Keratinocyte (primary cell): ENCODE data around the gene DCAF8. TPM values are rescaled to one million over a fixed set of nuclear protein-coding genes. Genes with fewer than 3 reads are reported as not detected.

Experiments used
- DNase-seq: peaks from one replicate; pipeline ENCODE4 v3.0.0-alpha.2; 2011; ENCODE audit warnings: low read depth, missing footprints, low spot score
- FAIRE-seq: peaks from 2 replicates; lab custom pipeline; 2011; peaks lifted over from hg19 to GRCh38; lab: Jason Lieb, UNC
- H2AFZ ChIP-seq: 2 replicates; pipeline ENCODE4 v1.6.0; 2012; ENCODE audit warnings: low read length, control low read depth, inconsistent platforms; ENCODE audit not compliant: control insufficient read depth
- H3K27ac ChIP-seq: 2 replicates; pipeline ENCODE4 v1.5.1; 2011; ENCODE audit warnings: low read length; ENCODE audit not compliant: control insufficient read depth, insufficient read depth
- H3K27me3 ChIP-seq: 3 replicates; pipeline ENCODE4 v1.6.0; 2011; ENCODE audit warnings: low read length; ENCODE audit not compliant: control insufficient read depth, insufficient read depth; ENCODE audit errors: extremely low read depth
- H3K36me3 ChIP-seq, 2 experiments: 2 replicates in 1 of 2; 3 replicates in 1 of 2; pipeline ENCODE4 v1.5.1; 2011; ENCODE audit warnings: low read length in 2 of 2, mild to moderate bottlenecking in 1 of 2; ENCODE audit not compliant: control insufficient read depth in 2 of 2, insufficient read depth in 2 of 2; ENCODE audit errors: extremely low read depth in 1 of 2
- H3K4me1 ChIP-seq: 3 replicates; pipeline ENCODE4 v1.5.1; 2011; ENCODE audit warnings: low read length; ENCODE audit not compliant: control insufficient read depth, insufficient read depth; ENCODE audit errors: extremely low read depth
- H3K4me2 ChIP-seq: 3 replicates; pipeline ENCODE4 v1.6.0; 2011; ENCODE audit warnings: low read depth, low read length; ENCODE audit not compliant: control insufficient read depth, insufficient read depth; ENCODE audit errors: extremely low read depth
- H3K4me3 ChIP-seq, 3 experiments: fragments of 200-600 bp in 1 of 3; sonication (generic) in 1 of 3; 2 replicates in 2 of 3; 3 replicates in 1 of 3; pipeline ENCODE4 v1.5.1; 2011 to 2016; ENCODE audit warnings: low read length in 3 of 3, mild to moderate bottlenecking in 3 of 3, control low read depth in 2 of 3, inconsistent platforms in 1 of 3, low read depth in 1 of 3, mixed read lengths in 1 of 3, mixed run types in 1 of 3, moderate library complexity in 1 of 3; ENCODE audit not compliant: control insufficient read depth in 2 of 3, insufficient read depth in 2 of 3; ENCODE audit errors: extremely low read depth in 1 of 3
- H3K79me2 ChIP-seq: 2 replicates; pipeline ENCODE4 v1.6.0; 2012; ENCODE audit warnings: low read length; ENCODE audit not compliant: control insufficient read depth, insufficient read depth
- H3K9ac ChIP-seq: 3 replicates; pipeline ENCODE4 v1.6.0; 2011; ENCODE audit warnings: low read length; ENCODE audit not compliant: control insufficient read depth, insufficient read depth; ENCODE audit errors: extremely low read depth
- H3K9me1 ChIP-seq: 3 replicates; pipeline ENCODE4 v1.6.0; 2011; ENCODE audit warnings: low read length; ENCODE audit not compliant: control insufficient read depth, insufficient read depth; ENCODE audit errors: extremely low read depth
- H3K9me3 ChIP-seq: 2 replicates; pipeline ENCODE4 v1.5.1; 2012; ENCODE audit warnings: low read depth, low read length; ENCODE audit not compliant: control insufficient read depth
- H4K20me1 ChIP-seq: 3 replicates; pipeline ENCODE4 v1.6.0; 2011; ENCODE audit warnings: low read length; ENCODE audit not compliant: control insufficient read depth, insufficient read depth; ENCODE audit errors: extremely low read depth
- CTCF ChIP-seq, 3 experiments: IDR thresholded peaks in 1 of 3; conservative IDR thresholded peaks in 1 of 3; optimal IDR thresholded peaks in 1 of 3; 2 replicates in 2 of 3; 3 replicates in 1 of 3; pipeline versions ENCODE3 to v1.5.1; 2011; ENCODE audit warnings: low read length in 3 of 3, mild to moderate bottlenecking in 3 of 3, moderate library complexity in 2 of 3, control low read depth in 1 of 3, inconsistent platforms in 1 of 3; ENCODE audit not compliant: insufficient read depth in 2 of 3; ENCODE audit errors: extremely low read depth in 1 of 3
- EZH2 ChIP-seq: IDR thresholded peaks from one replicate; pipeline ENCODE4 v1.6.1; 2012; ENCODE audit warnings: inconsistent platforms, mild to moderate bottlenecking, low read length, moderate library complexity
- dilution Hi-C: fragments of 300-500 bp; cut with MboI; formaldehyde crosslinking; loops from one replicate; pipeline ENCODE4 v1.7.0; 2020; ENCODE audit warnings: low sequenced_read_pairs; ENCODE audit not compliant: extremely low pct_ligation_motif_present
- polyA plus RNA-seq, 5 experiments: library from polyadenylated mRNA; depleted of rRNA in 3 of 5; stranded (reverse) in 3 of 5; stranded (forward) in 1 of 5; unstranded in 1 of 5; fragments of >200 nt; gene quantifications; 1 replicate in 1 of 5; 2 replicates in 3 of 5; 3 replicates in 1 of 5; pipeline versions ENCODE4 v1.2.1 to v1.2.3, GENCODE V29; 2011 to 2012; ENCODE audit warnings: missing spikeins in 2 of 5, low read depth in 1 of 5, low replicate concordance in 1 of 5

The DCAF8 gene
- polyA plus RNA-seq, 1 donor (not counting 4 experiments of a cell fraction or from before 2014, with no cell fraction given) = 81.2 TPM

GRCh38 chr1:160271025-160271424, 8.7 kb upstream of the DCAF8 start:
- no peak overlapping the region for H2AFZ ChIP-seq
- H3K36me3 ChIP-seq = no peaks in the 10 kb centered on the region
- TF ChIP-seq EZH2 = no peak
- no peak for TF ChIP-seq CTCF (optimal IDR thresholded peaks at IDR 0.05 in 1 of 3, IDR thresholded peaks at IDR 0.05 in 1 of 3, conservative IDR thresholded peaks at IDR 0.05 in 1 of 3; ENCODE audit: extremely low read depth in 1 of 3, insufficient read depth in 2 of 3, low read length in 3 of 3)
- H3K27me3 ChIP-seq = no peaks in the 10 kb centered on the region
- no peaks in the 10 kb centered on the region for H3K9me1 ChIP-seq
- H3K27ac ChIP-seq = no peak overlapping the region
- FAIRE-seq = no peak
- no peaks in the 10 kb centered on the region for H3K4me1 ChIP-seq
- no peaks in the 10 kb centered on the region for H3K79me2 ChIP-seq
- H3K4me2 ChIP-seq = no peak overlapping the region
- H3K9me3 ChIP-seq = no peaks in the 10 kb centered on the region
- DNase-seq = no peak
- dilution Hi-C loops = no loop called here
- H4K20me1 ChIP-seq = no peaks in the 10 kb centered on the region
- H3K4me3 ChIP-seq = no peak overlapping the region
- H3K9ac ChIP-seq = no peak overlapping the region

- Histone ChIP-seq H3K4me2 (no peak overlapping the region), H3K9ac (no peak overlapping the region), H3K36me3 (no peaks in the 10 kb centered on the region), H3K4me1 (peaks cover 5% of the 10 kb centered on the region), H3K27ac (no peak overlapping the region), H2AFZ (no peak overlapping the region), H3K9me1 (no peaks in the 10 kb centered on the region), H3K9me3 (no peaks in the 10 kb centered on the region), H3K27me3 (no peaks in the 10 kb centered on the region), H3K79me2 (no peaks in the 10 kb centered on the region), H4K20me1 (no peaks in the 10 kb centered on the region), H3K4me3 (no peak overlapping the region)
- no peak for DNase-seq
- dilution Hi-C loops = no loop called here
- TF ChIP-seq CTCF (optimal IDR thresholded peaks at IDR 0.05 in 1 of 3, IDR thresholded peaks at IDR 0.05 in 1 of 3, conservative IDR thresholded peaks at IDR 0.05 in 1 of 3; ENCODE audit: extremely low read depth in 1 of 3, insufficient read depth in 2 of 3, low read length in 3 of 3) = no peak
- TF ChIP-seq EZH2 = no peak
- no peak for FAIRE-seq
Observed at GRCh38 chr1:160267284-160267991, 5.1 kb upstream of the DCAF8 start.
